Dendritic cell treated with granulocyte-macrophage colony-stimulating factor and Interleukin-4, amounts not matched to agents 40 ng/mL and 50 ng/mL, for 4 days (primary cell): ENCODE data around the gene MARK4.

Experiments
- H3K27ac Mint-ChIP-seq: one replicate; pipeline ENCODE4 v1.8.0; 2022; ENCODE audit warnings: mild to moderate bottlenecking, mixed read lengths
- H3K27me3 Mint-ChIP-seq: one replicate; pipeline ENCODE4 v1.8.0; 2022; ENCODE audit warnings: mild to moderate bottlenecking, mixed read lengths
- H3K36me3 Mint-ChIP-seq: one replicate; pipeline ENCODE4 v1.8.0; 2022; ENCODE audit warnings: low read depth, mixed read lengths
- H3K4me1 Mint-ChIP-seq: one replicate; pipeline ENCODE4 v1.8.0; 2022; ENCODE audit warnings: low read depth, mixed read lengths
- H3K4me3 Mint-ChIP-seq: one replicate; pipeline ENCODE4 v1.8.0; 2022; ENCODE audit warnings: mild to moderate bottlenecking, moderate library complexity, mixed read lengths
- H3K9me3 Mint-ChIP-seq: one replicate; pipeline ENCODE4 v1.8.0; 2022; ENCODE audit warnings: mixed read lengths
- intact Hi-C: fragments of 100-400 bp; cut with micrococcal nuclease; formaldehyde crosslinking; loops from one replicate; pipeline ENCODE4 v1.15.0; 2022

The MARK4 gene

GRCh38 chr19:45271098-45271734, 20.1 kb downstream of the MARK4 start:
- intact Hi-C loops, result no loop called here
- Mint-ChIP-seq H3K27ac (no peak overlapping the region), H3K9me3 (no peaks in the 10 kb centered on the region), H3K36me3 (peaks cover 96% of the 10 kb centered on the region), H3K4me3 (no peak overlapping the region), H3K27me3 (no peaks in the 10 kb centered on the region), H3K4me1 (no peaks in the 10 kb centered on the region)

- Mint-ChIP-seq H3K27ac (no peak overlapping the region), H3K4me1 (no peaks in the 10 kb centered on the region), H3K4me3 (no peak overlapping the region), H3K27me3 (no peaks in the 10 kb centered on the region), H3K9me3 (no peaks in the 10 kb centered on the region), H3K36me3 (peaks cover 96% of the 10 kb centered on the region)
- intact Hi-C loops, result no loop called here
These were observed 20.7 kb downstream of the MARK4 start for GRCh38 chr19:45271735-45272108.

GRCh38 chr19:45273521-45273855, 22.4 kb downstream of the MARK4 start:
- Mint-ChIP-seq H3K4me1 (no peaks in the 10 kb centered on the region), H3K4me3 (no peak overlapping the region), H3K36me3 (peaks cover 97% of the 10 kb centered on the region)

GRCh38 chr19:45275370-45275971, 24.4 kb downstream of the MARK4 start:
- no peaks in the 10 kb centered on the region for H3K9me3 Mint-ChIP-seq
- no peak overlapping the region for H3K4me3 Mint-ChIP-seq
- peaks cover 9% of the 10 kb centered on the region for H3K4me1 Mint-ChIP-seq
- no peaks in the 10 kb centered on the region for H3K27me3 Mint-ChIP-seq
- H3K36me3 Mint-ChIP-seq, result peaks cover 98% of the 10 kb centered on the region
- intact Hi-C loops, result no loop called here
- H3K27ac Mint-ChIP-seq, result no peak overlapping the region

More at GRCh38 chr19:45273521-45273855, 22.4 kb downstream of the MARK4 start:
- Mint-ChIP-seq H3K27ac (no peak overlapping the region), H3K9me3 (no peaks in the 10 kb centered on the region), H3K27me3 (no peaks in the 10 kb centered on the region)
- intact Hi-C loops, result no loop called here

- no peaks in the 10 kb centered on the region for H3K27me3 Mint-ChIP-seq
- H3K4me1 Mint-ChIP-seq, result peaks cover 16% of the 10 kb centered on the region
- no peak overlapping the region for H3K27ac Mint-ChIP-seq
- peaks cover 98% of the 10 kb centered on the region for H3K36me3 Mint-ChIP-seq
- H3K9me3 Mint-ChIP-seq, result no peaks in the 10 kb centered on the region
- intact Hi-C loops, result no loop called here
- no peak overlapping the region for H3K4me3 Mint-ChIP-seq
These were observed 25.2 kb downstream of the MARK4 start for GRCh38 chr19:45276284-45276687.

GRCh38 chr19:45278087-45278486, 27.0 kb downstream of the MARK4 start:
- intact Hi-C loops, result no loop called here
- no peak overlapping the region for H3K4me3 Mint-ChIP-seq

GRCh38 chr19:45279587-45280192, 28.6 kb downstream of the MARK4 start:
- no peaks in the 10 kb centered on the region for H3K27me3 Mint-ChIP-seq
- H3K4me1 Mint-ChIP-seq, result peaks cover 28% of the 10 kb centered on the region
- peaks cover 84% of the 10 kb centered on the region for H3K36me3 Mint-ChIP-seq
- no peaks in the 10 kb centered on the region for H3K9me3 Mint-ChIP-seq
- intact Hi-C loops, result no loop called here
- H3K4me3 Mint-ChIP-seq, result no peak overlapping the region
- H3K27ac Mint-ChIP-seq, result peak overlapping the region; percentile 73

More at GRCh38 chr19:45278087-45278486, 27.0 kb downstream of the MARK4 start:
- peaks cover 16% of the 10 kb centered on the region for H3K4me1 Mint-ChIP-seq
- no peaks in the 10 kb centered on the region for H3K9me3 Mint-ChIP-seq
- peaks cover 90% of the 10 kb centered on the region for H3K36me3 Mint-ChIP-seq
- H3K27ac Mint-ChIP-seq, result no peak overlapping the region
- H3K27me3 Mint-ChIP-seq, result no peaks in the 10 kb centered on the region

GRCh38 chr19:45280471-45280961, 29.4 kb downstream of the MARK4 start:
- no peaks in the 10 kb centered on the region for H3K9me3 Mint-ChIP-seq
- H3K4me3 Mint-ChIP-seq, result no peak overlapping the region
- peaks cover 28% of the 10 kb centered on the region for H3K4me1 Mint-ChIP-seq

GRCh38 chr19:45283443-45284033, 32.5 kb downstream of the MARK4 start:
- H3K27me3 Mint-ChIP-seq, result no peaks in the 10 kb centered on the region
- peaks cover 68% of the 10 kb centered on the region for H3K36me3 Mint-ChIP-seq
- H3K4me3 Mint-ChIP-seq, result peak overlapping the region; percentile 46

More at GRCh38 chr19:45280471-45280961, 29.4 kb downstream of the MARK4 start:
- H3K27me3 Mint-ChIP-seq, result no peaks in the 10 kb centered on the region
- H3K27ac Mint-ChIP-seq, result peak overlapping the region; percentile 73
- peaks cover 79% of the 10 kb centered on the region for H3K36me3 Mint-ChIP-seq
- intact Hi-C loops, result no loop called here

GRCh38 chr19:45290381-45290931, 39.4 kb downstream of the MARK4 start:
- peaks cover 79% of the 10 kb centered on the region for H3K36me3 Mint-ChIP-seq
- no peaks in the 10 kb centered on the region for H3K4me1 Mint-ChIP-seq

More at GRCh38 chr19:45283443-45284033, 32.5 kb downstream of the MARK4 start:
- intact Hi-C loops, result no loop called here
- Mint-ChIP-seq H3K27ac (peak overlapping the region; percentile 86), H3K9me3 (no peaks in the 10 kb centered on the region), H3K4me1 (peaks cover 28% of the 10 kb centered on the region)

GRCh38 chr19:45291834-45292233, 40.8 kb downstream of the MARK4 start:
- intact Hi-C loops, result no loop called here
- Mint-ChIP-seq H3K27me3 (no peaks in the 10 kb centered on the region), H3K9me3 (no peaks in the 10 kb centered on the region), H3K4me3 (no peak overlapping the region), H3K4me1 (no peaks in the 10 kb centered on the region), H3K27ac (no peak overlapping the region), H3K36me3 (peaks cover 78% of the 10 kb centered on the region)

More at GRCh38 chr19:45290381-45290931, 39.4 kb downstream of the MARK4 start:
- intact Hi-C loops, result no loop called here
- H3K27me3 Mint-ChIP-seq, result no peaks in the 10 kb centered on the region
- no peak overlapping the region for H3K4me3 Mint-ChIP-seq
- H3K9me3 Mint-ChIP-seq, result no peaks in the 10 kb centered on the region
- no peak overlapping the region for H3K27ac Mint-ChIP-seq

GRCh38 chr19:45293682-45294081, 42.6 kb downstream of the MARK4 start:
- peaks cover 78% of the 10 kb centered on the region for H3K36me3 Mint-ChIP-seq
- H3K4me3 Mint-ChIP-seq, result no peak overlapping the region
- no peaks in the 10 kb centered on the region for H3K9me3 Mint-ChIP-seq
- H3K27me3 Mint-ChIP-seq, result no peaks in the 10 kb centered on the region
- no peak overlapping the region for H3K27ac Mint-ChIP-seq
- no peaks in the 10 kb centered on the region for H3K4me1 Mint-ChIP-seq
- intact Hi-C loops, result no loop called here

GRCh38 chr19:45294291-45295029, 43.4 kb downstream of the MARK4 start:
- Mint-ChIP-seq H3K9me3 (no peaks in the 10 kb centered on the region), H3K36me3 (peaks cover 78% of the 10 kb centered on the region)
- intact Hi-C loops, result no loop called here

More at GRCh38 chr19:45294291-45295029, 43.4 kb downstream of the MARK4 start:
- Mint-ChIP-seq H3K4me1 (no peaks in the 10 kb centered on the region), H3K27ac (no peak overlapping the region), H3K27me3 (no peaks in the 10 kb centered on the region), H3K4me3 (no peak overlapping the region)
